HG03432 (cell line): ENCODE measurements around the gene ZDHHC22.

Experiments used
- ATAC-seq: cut with Tn5 transposase; IDR thresholded peaks from one replicate; pipeline ENCODE4 v1.9.1; 2021; ENCODE audit warnings: mild to moderate bottlenecking, moderate library complexity; ENCODE audit not compliant: unreplicated experiment

ZDHHC22 gene

DNA sequence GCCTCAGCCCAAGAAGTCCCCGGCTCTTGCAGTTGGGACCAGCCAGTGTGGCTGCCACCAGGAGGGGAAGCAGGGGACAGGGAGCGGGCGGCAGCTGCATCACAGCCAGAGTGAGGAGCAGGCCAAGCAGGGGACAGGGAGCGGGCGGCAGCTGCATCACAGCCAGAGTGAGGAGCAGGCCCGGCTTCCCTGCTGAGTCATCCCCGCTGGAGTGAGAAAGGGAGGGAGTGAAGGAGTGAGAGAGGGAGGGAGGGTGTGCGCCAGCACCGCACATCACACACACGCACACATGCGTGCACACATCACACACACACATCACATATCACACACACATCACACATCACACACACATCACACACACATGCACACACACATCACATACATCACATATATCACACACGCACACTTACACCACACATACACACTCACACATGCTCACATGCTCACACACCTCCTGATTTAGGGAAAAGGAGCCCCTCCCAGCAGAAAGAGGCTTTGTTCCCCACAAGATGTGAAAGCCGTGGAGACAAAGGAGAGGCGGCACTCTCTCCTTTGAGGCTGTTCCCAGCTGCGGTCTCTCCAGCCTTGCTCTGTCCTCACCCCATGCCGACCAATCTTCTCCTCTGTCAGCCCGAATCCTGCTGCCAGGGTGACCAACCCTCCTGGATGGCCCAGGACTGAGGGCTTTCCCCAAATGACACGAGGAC, 16.7 kb upstream of the ZDHHC22 start:
- ATAC-seq = no peak

GRCh38 chr14:77157740-77158139, 16.1 kb upstream of the ZDHHC22 start:
- ATAC-seq = no peak

DNA sequence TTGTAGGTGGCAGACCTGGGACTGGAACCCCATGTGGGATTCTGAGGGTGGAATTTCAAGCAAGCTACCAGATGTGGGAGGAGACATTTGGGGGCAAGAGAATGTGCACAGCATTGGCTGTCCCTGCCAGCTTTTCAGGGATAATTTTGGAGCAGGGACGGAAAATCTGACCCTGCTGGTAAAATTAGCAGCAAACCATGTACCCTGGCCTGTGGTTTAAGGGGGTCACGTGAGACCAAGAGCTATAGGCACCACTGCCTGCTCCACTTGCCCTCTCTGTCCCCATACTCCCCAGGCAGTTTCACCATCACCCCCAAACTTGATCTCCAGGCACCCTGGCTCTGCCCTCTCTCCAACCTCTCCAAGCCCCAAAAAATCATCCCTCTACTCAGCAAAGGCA, 13.5 kb upstream of the ZDHHC22 start:
- no peak for ATAC-seq

GRCh38 chr14:77154421-77154820, 12.8 kb upstream of the ZDHHC22 start:
- ATAC-seq = no peak

DNA sequence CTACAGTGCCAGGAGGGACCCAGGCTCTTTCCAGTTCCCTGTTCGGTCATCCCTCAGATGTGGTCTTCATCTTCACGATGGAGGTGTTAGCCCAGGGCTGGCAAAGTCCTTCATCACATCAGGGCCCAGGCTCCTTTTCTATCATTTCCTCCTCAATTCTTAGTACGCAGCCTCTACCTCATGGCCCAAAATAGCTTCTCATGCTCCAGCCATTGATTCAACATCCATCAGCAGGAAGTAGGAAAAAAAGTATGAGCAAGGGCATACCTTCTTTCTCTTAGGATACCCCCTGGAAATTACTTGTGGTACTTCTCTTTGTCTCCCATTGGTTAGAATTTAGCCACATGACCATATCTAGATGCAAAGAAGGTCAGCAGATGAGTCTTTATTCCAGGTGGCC, 12.2 kb upstream of the ZDHHC22 start:
- no peak for ATAC-seq

DNA sequence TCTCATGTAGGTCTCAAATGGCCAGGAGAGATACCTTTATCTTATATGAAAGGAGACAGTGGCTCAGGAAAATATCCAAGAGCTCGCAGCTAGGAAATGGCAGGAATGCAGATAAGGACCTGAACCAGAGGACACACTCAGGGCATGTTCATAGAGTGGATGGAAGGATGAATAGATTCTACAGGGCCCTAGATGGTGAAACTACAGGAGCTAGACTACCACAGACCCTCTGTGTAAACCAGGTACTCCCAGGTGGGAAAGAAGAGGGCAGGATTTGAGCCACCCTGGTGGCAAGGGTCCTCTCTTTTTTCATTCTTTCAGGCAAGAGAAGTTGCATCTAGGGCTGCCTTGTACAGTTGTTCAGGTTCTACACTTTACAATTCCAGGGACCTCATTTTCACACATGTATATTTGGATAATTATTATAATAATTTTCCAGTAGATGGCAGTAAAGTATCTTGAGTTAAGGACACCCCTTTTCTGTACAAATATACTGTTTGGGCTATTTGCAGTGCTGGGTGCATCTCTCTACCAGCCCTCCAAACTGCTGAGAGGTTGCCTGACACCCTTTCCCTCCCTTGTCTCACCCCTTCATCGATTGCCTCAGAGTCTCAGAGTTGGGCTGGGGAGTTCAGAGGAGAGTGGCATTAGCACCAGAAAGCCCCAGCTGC, 10.5 kb upstream of the ZDHHC22 start:
- ATAC-seq = no peak

DNA sequence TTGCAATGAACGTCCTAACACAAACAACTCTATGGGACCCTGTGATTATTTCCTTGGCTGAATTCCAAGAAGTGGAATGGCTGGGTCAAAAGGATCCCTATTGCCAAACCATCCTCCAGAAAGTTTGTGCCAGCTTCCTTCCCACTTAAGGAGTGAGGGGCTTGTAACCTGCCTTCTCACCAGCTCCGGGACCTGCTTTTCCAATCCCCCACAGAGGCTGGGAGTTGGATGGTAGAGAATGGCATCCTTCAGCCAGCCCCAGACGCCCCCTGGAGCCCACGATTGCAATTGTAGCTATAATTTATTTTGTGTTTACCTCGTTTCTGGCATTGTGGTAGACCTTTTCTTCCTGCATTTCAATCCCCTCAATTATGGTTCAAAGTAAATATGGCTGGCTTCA, 9.7 kb upstream of the ZDHHC22 start:
- ATAC-seq = no peak

DNA sequence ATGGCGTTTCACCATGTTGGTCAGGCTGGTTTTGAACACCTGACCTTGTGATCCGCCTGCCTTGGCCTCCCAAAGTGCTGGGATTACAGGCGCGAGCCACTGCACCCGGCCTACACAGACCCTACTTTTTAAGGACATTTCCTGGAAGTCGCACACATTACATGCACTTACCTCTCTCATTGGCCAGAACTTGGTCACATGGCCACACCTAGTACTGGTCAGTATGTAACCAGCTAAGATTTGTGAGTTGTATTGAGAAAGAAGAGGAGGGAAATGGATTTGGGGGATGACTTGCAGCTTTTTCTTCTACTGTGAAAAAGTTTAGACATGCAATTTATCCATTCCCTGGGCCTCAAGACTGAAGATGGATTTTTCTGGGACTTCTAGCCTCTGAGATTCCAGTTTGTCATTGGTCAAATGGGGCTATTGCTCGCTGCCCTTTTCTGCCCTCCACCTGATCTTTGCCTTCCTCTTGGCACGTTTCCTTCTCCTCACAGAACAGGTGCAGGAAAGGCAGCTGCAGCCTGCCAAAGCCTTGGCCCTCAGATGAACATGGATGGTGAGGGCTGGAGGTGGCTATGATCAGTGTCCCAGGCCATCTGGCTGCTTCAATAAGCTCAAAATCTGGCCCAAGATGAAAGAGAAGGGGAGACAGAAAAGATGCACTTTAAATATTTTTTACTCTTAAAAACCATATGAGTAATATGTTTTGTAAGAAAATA, 7.1 kb upstream of the ZDHHC22 start:
- no peak for ATAC-seq

GRCh38 chr14:77145975-77146740, 4.6 kb upstream of the ZDHHC22 start:
- no peak for ATAC-seq

DNA sequence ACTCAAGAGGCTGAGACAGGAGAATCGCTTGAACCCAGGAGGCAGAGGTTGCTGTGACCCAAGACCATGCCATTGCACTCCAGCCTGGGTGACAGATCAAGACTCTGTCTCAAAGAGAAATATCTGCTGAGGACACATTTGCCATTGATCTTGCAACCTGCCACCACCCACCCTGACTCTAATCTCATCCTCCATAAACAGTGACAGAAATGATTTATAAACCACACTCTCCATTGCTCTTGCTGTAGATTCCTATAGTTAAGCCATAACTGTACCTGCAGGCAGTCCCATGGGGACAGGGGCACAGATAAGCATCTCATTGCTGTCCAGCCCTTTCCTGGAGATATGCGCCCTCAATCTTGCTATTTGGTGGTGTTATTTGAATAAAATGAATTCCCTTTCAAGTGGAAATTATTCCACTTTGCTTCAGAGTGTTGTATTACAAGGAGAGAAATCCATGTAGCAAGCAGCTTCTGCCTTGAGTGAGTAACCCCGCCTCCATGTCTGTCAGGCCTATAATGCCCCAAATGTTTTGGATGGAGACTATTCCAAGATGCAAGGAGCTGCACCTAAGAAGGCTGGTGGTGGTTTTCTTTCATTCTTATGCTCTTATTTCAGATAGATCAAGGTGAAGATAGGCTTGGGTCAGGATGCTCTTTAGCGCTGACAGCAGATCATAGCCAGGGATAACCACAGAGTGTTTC, 3.0 kb upstream of the ZDHHC22 start:
- no peak for ATAC-seq

- no peak for ATAC-seq
Measured at GRCh38 chr14:77143071-77143470, 1.5 kb upstream of the ZDHHC22 start.

GRCh38 chr14:77142005-77142800, 612 bp upstream of the ZDHHC22 start:
- ATAC-seq = no peak

- no peak for ATAC-seq
Measured at GRCh38 chr14:77140359-77141213, 1.0 kb downstream of the ZDHHC22 start.

- no peak for ATAC-seq
Measured at GRCh38 chr14:77139540-77140358, 1.8 kb downstream of the ZDHHC22 start.

DNA sequence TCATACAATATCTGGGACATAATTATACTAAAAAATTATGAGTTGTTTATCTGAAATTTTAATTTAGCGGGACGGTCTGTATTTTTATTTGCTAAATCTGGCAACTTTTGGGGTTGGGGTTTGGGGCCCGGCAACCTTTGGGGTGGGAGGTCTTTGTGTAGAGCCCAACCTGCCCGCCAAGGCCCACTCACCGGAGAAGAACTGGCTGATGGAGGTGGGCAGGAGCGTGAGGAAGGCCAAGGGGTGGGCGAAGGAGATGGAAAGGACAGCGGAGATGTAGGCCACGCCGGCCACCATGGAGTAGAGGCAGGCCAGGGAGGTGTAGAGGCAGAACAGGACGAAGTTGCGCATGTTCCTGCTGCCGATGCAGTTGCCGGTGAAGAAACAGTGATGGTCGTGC, 2.6 kb downstream of the ZDHHC22 start:
- ATAC-seq = no peak

- ATAC-seq = peak; percentile 64
Measured at GRCh38 chr14:77133720-77134338, 7.8 kb downstream of the ZDHHC22 start.

- no peak for ATAC-seq
Measured at GRCh38 chr14:77131871-77132486, 9.6 kb downstream of the ZDHHC22 start.
